GM21786 (cell line): ENCODE data around the gene DNER.

Source experiments
- ATAC-seq: cut with Tn5 transposase; IDR thresholded peaks from one replicate; pipeline ENCODE4 v1.9.1; 2021; ENCODE audit not compliant: unreplicated experiment

Gene DNER

DNA sequence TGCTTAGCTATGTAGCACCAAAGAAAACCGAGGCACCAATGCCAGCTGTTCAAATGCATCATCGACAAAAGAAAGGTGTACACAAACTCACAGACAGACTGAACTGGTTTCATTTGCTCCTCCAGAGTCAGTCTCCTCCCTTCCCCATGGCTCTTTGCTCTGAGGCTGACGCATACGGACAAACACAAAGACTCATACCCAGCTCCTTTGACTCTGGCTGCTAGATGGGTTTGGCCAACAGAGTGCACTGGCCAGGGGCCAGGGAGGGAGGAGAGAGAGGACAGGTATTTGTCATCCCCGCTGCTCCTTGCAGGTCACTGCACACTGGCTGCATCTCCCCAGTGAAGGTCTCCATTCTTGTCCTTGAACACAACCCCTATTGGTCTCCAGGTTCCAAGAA lies 40.7 kb downstream of the DNER start:
- no peak for ATAC-seq

DNA sequence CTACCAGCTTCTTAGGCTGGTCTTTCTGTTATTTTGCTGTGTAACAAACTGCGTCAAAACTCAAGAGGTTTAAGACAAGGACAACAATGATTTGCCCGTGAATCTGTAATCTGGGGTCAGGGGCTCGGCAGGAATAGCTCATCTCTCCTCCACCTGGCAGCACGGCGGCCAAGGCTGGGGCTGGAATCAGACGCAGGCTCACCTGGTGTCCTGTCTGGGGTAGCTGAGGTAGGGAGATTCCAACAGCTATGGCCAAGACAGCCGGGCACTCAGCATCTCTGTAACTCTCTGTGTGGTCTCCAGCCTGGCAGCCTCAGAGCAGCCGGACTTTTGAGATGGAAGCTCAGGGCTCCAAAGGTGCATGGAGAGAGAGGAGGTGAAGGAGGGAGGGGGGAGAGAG lies 42.3 kb downstream of the DNER start:
- no peak for ATAC-seq

DNA sequence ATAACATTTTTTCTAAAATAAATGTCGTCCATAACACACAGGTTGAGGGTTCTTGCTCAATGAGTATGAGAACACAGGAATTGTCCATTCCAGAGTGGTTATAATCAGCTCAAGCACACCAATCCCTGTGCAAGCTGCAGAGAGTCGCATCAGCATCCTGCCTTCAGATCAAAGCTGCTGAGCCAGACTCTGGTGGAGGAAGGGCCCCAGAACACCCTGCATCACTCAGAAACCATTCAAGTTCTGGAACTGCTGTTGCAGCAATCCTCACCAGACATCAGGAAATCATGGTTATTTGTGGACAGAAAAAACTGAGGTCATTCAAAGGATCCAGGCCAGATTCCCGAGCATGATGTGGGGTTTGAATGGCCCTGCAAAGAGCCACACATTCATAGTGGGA lies 44.5 kb downstream of the DNER start:
- no peak for ATAC-seq

DNA sequence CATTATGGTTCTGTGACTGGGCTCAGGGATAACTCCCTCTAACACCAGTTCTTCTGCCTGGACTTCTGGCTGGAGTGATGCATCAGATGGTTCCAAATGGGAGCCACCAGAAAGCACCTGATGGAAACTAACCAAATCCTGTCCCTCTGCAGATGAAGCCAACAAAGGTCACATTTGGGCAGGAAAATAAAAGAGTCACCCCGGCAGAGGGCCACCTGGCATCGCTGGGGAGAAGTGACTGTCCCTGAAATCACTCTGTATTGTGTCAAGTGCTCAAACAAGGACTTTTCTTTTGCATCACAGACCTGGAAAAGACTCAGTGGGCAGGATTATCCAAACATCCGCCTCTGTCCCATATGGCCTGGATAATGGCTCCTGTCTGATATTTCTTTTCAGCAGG lies 47.5 kb downstream of the DNER start:
- no peak for ATAC-seq

GRCh38 chr2:229665158-229665557 lies 49.2 kb downstream of the DNER start:
- no peak for ATAC-seq

- ATAC-seq: no peak
These were observed 52.9 kb downstream of the DNER start for GRCh38 chr2:229661478-229661877.

- no peak for ATAC-seq
These were observed 53.4 kb downstream of the DNER start for GRCh38 chr2:229660951-229661350.

DNA sequence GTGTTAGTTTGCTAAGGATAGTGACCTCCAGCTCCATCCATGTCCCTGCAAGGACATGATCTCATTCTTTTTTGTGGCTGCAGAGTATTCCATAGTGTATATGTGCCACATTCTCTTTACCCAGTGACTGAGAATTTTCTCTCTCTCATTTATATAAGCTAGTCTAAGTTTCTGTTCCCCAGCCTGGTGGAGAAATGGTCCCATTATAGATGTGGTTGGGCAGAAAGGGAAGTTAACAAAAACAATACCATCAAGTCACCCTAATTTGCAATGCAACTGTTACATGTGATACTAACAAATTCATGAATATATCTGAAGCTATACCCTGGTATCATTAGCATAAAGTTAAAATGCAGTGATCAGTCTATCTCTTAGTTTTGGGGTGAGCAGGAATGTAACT lies 54.0 kb downstream of the DNER start:
- no peak for ATAC-seq

DNA sequence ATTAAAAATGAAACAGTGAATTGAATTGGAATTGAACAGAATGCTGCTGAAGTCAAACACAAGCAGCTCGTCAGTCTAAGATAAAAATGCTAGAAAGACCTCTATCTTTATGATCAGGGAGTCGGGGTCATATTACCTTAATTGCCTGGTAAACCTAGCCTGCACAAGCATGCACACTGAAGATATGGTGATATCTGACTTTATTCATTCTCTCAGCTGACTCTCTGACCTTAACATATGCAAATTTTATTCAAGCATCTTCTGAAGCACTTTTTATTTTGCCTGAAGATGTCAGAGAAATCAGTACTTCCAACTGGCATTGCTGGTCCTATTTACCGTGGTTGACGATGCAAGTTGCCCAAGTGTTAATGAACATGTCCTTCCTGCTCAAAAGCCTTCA lies 56.4 kb downstream of the DNER start:
- ATAC-seq: no peak

- ATAC-seq: no peak
These were observed 59.9 kb downstream of the DNER start for GRCh38 chr2:229654437-229654836.

DNA sequence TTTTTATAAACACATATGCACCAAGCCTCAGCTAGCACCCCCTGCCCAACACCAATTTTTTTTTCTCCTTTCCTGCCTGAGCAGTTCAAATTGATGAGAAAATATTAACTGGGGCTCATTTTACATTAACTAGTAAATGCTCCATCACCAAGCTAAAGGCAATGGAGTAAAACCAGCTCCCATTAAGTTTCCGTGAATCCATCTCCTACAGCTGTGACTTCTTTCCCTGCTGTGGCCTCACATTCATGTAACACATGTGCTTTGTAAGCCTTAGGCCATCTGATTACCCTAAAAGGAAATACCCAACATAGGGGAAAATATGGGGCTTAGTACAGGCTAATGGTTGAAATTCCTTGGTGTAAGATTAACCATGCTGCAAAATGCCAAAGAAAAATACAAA lies 60.8 kb downstream of the DNER start:
- no peak for ATAC-seq

DNA sequence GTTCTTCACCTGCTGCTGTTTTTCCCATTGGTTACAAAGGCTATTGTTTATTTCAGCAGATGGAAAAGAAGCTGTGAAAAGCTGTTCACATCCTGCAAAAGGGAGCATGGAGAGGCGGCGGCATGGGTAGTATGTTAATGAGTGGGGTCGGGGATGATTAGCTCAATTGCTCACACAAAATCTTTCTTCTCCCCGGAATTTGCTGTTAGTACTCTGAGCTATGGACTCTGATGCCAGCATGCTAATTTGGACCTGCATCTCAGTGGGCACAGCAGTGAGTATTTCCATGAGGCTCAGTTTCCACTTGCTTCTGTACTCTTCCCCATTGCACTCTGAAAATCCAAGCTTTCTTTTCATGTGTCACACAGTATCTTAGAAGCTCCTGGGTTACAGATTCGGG lies 61.6 kb downstream of the DNER start:
- ATAC-seq: no peak

DNA sequence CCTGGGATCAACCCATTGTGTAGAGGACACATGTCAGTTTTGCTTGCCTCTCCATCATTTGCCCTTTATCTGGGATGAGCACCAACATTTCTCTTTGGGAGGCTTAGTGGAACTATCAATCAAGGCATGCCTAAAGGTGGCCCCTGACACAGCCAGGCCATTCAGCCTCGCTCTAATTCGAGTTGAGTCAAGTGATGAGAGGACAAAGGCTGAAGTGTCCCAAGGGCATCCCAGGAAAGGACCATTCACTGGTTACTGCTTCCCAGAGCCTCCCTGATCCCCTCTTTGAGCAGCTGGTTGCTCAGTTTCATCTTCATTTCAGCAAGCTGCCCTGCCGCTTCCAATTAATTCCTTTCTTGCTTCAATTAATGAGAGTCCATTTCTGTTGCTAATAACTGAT lies 63.5 kb downstream of the DNER start:
- no peak for ATAC-seq

DNA sequence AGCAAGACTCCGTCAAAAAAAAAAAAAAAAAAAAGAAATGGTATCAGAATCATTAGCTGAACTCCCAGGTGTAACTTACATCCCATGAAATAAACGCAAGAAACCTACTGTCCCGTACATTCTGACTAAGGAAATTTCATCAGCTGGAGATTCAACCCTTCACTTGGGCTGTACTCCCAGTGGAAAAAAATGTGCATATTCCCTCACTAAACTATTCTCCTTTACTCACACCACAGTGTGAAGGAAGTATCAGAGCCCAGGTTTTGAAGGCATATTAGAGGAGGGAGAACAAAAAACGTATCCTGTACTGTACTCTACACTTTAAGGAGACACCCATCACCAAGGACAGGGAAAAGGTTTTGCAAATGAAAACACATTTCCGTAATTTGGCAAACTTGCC lies 64.3 kb downstream of the DNER start:
- no peak for ATAC-seq

- no peak for ATAC-seq
These were observed 68.1 kb downstream of the DNER start for GRCh38 chr2:229646186-229646723.

- ATAC-seq: no peak
These were observed 72.0 kb downstream of the DNER start for GRCh38 chr2:229642371-229642770.

DNA sequence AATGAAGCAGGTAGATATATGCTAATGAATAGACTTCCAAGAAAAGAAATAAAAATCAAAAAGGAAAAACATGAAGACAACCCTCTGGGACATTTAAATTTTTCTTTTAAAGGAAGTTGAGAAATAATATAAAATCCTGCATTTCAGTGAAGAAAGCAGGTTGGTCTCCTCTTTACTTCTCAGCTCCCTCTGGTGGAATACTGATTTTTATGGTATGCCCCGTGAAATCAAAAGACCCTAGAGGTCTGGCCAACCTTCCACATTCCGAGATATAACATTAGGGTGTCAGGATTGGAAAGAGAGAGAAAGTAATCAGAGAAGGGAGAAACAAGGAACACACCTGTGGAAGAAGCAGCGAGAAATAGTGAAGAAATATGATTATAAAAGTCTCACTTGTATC lies 72.7 kb downstream of the DNER start:
- ATAC-seq: no peak

DNA sequence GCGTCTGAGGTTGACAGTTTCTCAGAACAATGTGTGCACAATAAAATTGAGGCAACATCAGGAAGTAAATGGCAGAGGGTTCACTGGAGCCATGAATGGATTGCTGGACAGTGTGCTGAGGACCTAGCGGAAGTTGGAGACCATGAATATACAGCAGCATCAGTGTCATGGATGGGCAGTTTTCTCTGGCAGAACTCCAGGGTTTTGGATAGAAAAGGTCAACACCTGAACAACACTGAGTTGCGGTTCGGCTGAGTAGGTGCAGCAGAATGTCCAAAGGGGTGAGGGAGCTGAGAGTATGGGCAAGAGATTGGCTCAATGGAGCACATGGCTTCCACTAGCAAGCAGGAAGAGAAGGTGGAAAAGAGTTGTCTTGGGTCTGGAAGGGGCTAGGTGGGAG lies 73.7 kb downstream of the DNER start:
- ATAC-seq: no peak

GRCh38 chr2:229636571-229636970 lies 77.8 kb downstream of the DNER start:
- no peak for ATAC-seq

DNA sequence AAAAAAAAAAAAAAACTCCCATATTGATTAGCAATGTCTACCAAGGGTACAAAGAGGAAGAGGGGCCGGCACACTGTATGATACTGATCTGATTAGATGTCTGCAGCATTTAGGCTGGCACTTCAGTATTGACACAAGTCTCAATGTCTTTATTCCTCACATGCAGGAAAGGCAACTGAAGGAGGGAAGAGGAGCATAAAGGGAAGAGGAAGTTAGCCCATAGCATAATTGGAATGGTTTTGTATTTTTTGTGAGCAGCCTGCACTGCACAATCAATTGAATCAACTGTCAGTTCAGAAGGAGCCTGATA lies 79.0 kb downstream of the DNER start:
- no peak for ATAC-seq

DNA sequence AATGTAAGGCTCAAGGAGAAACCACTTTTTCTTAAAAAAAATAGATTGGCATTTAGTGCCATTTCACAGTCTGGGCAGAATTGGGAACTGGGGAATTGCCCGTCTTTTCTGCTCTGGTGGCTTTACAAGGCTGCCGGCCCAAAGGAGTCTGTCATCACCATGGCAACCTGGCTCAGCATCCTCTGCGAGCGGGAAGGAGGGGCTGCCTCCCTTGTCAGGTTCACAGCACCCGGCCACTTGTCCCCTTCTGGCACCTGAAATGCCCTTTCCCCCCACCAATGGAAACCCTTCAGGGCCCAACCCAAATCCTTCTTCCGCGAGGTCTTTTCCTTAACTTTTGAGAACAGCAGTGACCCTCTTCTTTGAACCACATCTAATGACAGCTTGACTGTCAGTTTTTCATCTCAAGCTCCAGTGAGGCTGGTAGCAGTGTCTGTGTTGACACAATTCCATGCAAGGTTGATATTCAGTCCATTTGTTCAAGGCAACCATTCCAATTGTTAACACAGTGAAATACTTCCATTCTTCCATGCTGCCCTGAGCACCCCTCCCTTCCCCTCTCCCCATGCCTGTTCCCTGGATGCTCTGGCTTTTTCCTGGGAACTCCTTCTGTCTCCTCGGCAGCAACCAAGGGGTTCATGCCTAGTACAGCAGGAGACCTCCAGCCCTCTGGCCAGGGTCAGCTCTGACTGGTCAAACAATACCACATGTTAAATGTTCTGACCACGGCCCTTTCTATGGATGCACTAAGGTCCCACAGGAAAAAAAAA lies 79.6 kb downstream of the DNER start:
- ATAC-seq: no peak

DNA sequence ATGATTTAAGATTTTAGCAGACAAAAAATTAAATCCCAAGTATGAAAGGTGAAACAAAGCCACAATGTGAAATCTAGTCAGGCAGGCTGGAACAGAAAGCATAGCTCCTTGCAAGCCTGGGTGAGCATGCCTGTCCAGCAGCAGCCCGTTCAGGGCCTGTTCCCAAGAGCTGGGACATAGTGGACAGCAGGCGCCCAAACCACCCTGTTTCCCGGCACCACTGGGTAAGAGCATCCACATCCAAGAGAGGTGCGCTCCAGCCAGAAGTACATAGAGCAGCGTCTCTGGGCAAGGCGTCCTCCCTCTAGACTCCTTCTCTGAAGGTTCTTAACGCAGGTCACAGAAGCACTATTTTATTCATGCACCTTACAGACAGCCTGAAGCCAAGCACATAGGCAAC lies 80.8 kb downstream of the DNER start:
- ATAC-seq: no peak

- no peak for ATAC-seq
These were observed 85.3 kb downstream of the DNER start for GRCh38 chr2:229629039-229629438.
